ENCODE results near the gene CACNG5. TPM values are rescaled to one million over a fixed set of nuclear protein-coding genes. Genes with fewer than 3 reads are reported as not detected.

The CACNG5 gene
- polyA plus RNA-seq, 1 experiment: not detected

DNA sequence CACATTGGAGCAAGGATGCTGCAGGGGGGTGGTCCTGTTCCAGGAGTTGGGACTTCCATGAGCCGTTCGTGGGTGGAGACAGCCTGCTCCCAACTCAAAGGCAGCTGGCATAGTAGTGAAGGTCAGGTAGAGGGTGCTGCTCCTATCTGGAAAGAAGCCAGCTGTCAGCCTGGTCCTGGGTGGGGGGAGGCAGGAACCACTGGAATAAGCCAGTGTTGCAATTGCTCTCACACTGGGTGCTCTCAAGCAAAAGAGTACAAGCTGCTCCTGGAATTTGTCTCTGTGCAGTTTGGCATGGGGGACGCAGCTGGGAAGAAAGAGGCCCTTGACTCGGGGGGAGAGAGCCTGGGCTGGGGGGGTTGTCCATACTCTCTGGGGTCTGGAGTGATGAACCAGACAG, 8.7 kb downstream of the CACNG5 start:
- H3K36me3 ChIP-seq (ENCODE audit: control insufficient read depth, insufficient read depth, low read length): no peaks in the 10 kb centered on the region
- POLR2A ChIA-PET: no interaction called here
- H3K4me3 ChIP-seq (ENCODE audit: low read depth, low read length): no peak overlapping the region
- CTCF ChIA-PET: interaction anchor here (0.6 kb wide), 1 partner anchor 14 kb away, joined by 3 read pairs; no protein-coding TSS in a partner anchor
- TF ChIP-seq, protein P1, sequence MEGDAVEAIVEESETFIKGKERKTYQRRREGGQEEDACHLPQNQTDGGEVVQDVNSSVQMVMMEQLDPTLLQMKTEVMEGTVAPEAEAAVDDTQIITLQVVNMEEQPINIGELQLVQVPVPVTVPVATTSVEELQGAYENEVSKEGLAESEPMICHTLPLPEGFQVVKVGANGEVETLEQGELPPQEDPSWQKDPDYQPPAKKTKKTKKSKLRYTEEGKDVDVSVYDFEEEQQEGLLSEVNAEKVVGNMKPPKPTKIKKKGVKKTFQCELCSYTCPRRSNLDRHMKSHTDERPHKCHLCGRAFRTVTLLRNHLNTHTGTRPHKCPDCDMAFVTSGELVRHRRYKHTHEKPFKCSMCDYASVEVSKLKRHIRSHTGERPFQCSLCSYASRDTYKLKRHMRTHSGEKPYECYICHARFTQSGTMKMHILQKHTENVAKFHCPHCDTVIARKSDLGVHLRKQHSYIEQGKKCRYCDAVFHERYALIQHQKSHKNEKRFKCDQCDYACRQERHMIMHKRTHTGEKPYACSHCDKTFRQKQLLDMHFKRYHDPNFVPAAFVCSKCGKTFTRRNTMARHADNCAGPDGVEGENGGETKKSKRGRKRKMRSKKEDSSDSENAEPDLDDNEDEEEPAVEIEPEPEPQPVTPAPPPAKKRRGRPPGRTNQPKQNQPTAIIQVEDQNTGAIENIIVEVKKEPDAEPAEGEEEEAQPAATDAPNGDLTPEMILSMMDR (IDR thresholded peaks at IDR 0.05; ENCODE audit: insufficient read depth, low read depth, low read length): no peak
- DNase-seq (ENCODE audit: low read depth): no peak
- peaks cover 1% of the 10 kb centered on the region for H3K27me3 ChIP-seq (ENCODE audit: control insufficient read depth, insufficient read depth, low read length)

GRCh38 chr17:66847704-66848103, 12.8 kb downstream of the CACNG5 start:
- Histone ChIP-seq H3K36me3 (ENCODE audit: control insufficient read depth, insufficient read depth, low read length) (no peaks in the 10 kb centered on the region), H3K27me3 (ENCODE audit: control insufficient read depth, insufficient read depth, low read length) (no peaks in the 10 kb centered on the region), H3K4me3 (ENCODE audit: low read depth, low read length) (no peak overlapping the region)
- TF ChIP-seq, protein P1 (IDR thresholded peaks at IDR 0.05; ENCODE audit: insufficient read depth, low read depth, low read length): no peak
- no peak for DNase-seq (ENCODE audit: low read depth)
- ChIA-PET POLR2A (no interaction called here), CTCF (no interaction called here)

DNA sequence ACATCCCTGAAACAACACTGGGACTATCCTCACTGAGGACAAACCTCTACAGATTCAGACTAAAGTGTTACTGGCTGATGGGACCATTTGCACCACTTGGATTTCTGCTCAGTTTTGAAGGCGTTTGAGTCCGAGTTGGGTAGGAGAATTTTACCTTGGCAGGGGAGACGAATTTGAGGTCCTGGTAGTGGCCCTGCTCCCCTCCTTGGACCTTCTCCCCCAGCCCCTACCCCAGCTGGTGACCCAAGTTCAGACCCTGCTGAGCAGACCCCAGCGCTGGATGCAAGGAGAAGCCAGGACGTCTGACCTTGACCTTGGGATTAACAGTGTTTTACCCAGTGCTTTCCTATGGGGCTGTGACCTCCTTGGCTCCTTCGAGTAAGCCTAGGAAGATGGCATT, 13.6 kb downstream of the CACNG5 start:
- CTCF ChIA-PET: no interaction called here
- H3K4me3 ChIP-seq (ENCODE audit: low read depth, low read length): no peak overlapping the region
- no peaks in the 10 kb centered on the region for H3K27me3 ChIP-seq (ENCODE audit: control insufficient read depth, insufficient read depth, low read length)
- TF ChIP-seq, protein P1 (IDR thresholded peaks at IDR 0.05; ENCODE audit: insufficient read depth, low read depth, low read length): no peak
- no peaks in the 10 kb centered on the region for H3K36me3 ChIP-seq (ENCODE audit: control insufficient read depth, insufficient read depth, low read length)
- no peak for DNase-seq (ENCODE audit: low read depth)
- POLR2A ChIA-PET: no interaction called here

DNA sequence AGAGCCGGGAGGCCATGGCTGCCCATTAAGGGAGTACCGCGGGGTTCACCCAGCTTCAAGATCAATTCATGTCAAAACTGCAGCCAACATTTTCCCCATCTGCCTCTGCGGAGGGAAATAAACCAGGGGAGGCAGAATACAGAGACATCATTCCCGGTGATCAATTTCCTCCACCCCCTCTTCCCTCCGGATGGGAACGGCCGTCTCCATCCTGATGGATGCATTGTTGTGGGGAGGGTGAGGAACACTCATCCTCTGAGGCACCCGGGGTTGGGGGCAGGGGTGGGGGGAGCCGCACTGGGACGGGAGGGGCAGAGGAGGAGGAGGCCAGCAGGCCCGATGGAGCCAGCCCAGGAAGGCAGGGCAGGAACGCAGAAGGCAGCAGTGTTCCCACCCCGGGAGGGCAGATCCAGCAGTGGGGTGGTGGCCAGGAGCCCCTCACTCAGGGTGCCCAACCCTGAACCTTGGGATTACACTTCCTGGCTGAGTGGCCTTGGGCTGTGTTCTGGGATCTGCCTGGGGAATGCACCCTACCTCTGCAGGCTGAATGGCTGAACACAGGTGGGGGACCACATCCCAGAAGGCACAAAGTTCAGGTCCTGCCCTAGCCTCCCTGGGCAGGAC, 14.2 kb downstream of the CACNG5 start:
- no peak for DNase-seq (ENCODE audit: low read depth)
- H3K4me3 ChIP-seq (ENCODE audit: low read depth, low read length): no peak overlapping the region
- H3K36me3 ChIP-seq (ENCODE audit: control insufficient read depth, insufficient read depth, low read length): no peaks in the 10 kb centered on the region
- H3K27me3 ChIP-seq (ENCODE audit: control insufficient read depth, insufficient read depth, low read length): no peaks in the 10 kb centered on the region
- POLR2A ChIA-PET: no interaction called here
- TF ChIP-seq, protein P1 (IDR thresholded peaks at IDR 0.05; ENCODE audit: insufficient read depth, low read depth, low read length): no peak
- CTCF ChIA-PET: no interaction called here

DNA sequence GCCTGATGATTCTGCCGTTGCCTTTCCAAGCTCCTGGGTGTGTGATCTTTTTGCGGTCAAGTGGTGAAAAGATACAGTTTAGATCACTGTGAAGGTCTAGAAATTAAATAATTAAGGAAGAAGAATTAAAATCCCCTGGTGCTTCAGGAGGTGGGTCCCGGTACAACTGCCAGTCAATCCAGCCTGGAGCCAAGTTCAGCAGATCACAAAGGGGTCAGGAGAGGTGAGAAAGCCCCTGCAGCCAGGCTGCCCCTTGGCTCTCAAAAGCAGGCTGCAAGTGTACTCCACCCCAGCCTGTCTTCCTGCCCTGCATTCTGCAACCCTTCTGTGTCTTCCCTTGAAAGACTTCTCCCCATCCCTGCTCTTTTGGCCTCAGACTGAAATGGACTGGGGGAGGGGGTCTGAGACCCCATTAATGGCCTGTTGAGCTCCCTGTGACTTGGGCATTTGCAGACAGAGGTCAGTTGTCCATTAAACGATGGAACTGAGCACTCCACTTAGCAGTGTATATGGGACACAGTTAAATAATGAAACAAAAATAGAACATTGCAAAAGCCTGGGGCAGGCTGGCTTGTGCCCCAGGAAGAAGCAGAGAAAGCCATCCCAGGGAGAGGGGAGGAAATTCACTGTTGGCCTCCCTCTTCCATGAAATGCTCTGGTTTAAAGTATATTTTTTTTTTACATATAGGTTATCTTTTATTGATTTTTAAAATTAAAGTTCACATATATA, 15.1 kb downstream of the CACNG5 start:
- DNase-seq (ENCODE audit: low read depth): no peak
- TF ChIP-seq, protein P1 (IDR thresholded peaks at IDR 0.05; ENCODE audit: insufficient read depth, low read depth, low read length): no peak
- no peaks in the 10 kb centered on the region for H3K27me3 ChIP-seq (ENCODE audit: control insufficient read depth, insufficient read depth, low read length)
- ChIA-PET CTCF (no interaction called here), POLR2A (no interaction called here)
- H3K36me3 ChIP-seq (ENCODE audit: control insufficient read depth, insufficient read depth, low read length): no peaks in the 10 kb centered on the region
- H3K4me3 ChIP-seq (ENCODE audit: low read depth, low read length): no peak overlapping the region

All from BJ (cell line).